ENCODE data around the gene MCOLN1.

DNA sequence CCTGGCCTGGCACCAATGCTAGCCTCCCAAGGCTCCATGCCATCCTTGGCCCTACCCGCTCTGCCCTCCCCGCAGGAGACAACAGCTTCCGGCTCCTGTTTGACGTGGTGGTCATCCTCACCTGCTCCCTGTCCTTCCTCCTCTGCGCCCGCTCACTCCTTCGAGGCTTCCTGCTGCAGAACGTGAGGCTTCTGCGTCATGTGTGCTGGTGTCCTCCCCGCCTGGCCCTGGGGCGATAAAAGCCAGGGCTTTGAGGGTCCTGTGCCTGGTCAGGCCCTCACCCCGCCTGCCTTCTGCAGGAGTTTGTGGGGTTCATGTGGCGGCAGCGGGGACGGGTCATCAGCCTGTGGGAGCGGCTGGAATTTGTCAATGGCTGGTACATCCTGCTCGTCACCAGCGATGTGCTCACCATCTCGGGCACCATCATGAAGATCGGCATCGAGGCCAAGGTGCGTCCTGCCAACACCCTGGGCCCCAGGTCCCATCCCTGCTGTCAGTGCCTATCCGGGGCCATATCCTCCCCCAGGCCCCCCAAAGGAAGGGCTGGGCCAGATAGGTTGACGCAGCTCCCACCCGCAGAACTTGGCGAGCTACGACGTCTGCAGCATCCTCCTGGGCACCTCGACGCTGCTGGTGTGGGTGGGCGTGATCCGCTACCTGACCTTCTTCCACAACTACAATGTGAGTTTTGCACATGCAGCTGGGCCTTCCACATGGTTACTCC, 6.3 kb downstream of the MCOLN1 start:
- TF ChIP-seq, protein P1, sequence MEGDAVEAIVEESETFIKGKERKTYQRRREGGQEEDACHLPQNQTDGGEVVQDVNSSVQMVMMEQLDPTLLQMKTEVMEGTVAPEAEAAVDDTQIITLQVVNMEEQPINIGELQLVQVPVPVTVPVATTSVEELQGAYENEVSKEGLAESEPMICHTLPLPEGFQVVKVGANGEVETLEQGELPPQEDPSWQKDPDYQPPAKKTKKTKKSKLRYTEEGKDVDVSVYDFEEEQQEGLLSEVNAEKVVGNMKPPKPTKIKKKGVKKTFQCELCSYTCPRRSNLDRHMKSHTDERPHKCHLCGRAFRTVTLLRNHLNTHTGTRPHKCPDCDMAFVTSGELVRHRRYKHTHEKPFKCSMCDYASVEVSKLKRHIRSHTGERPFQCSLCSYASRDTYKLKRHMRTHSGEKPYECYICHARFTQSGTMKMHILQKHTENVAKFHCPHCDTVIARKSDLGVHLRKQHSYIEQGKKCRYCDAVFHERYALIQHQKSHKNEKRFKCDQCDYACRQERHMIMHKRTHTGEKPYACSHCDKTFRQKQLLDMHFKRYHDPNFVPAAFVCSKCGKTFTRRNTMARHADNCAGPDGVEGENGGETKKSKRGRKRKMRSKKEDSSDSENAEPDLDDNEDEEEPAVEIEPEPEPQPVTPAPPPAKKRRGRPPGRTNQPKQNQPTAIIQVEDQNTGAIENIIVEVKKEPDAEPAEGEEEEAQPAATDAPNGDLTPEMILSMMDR (conservative IDR thresholded peaks at IDR 0.05 in 1 of 2, IDR thresholded peaks at IDR 0.05 in 1 of 2; ENCODE audit: extremely low read depth in 1 of 2, insufficient read depth in 1 of 2, low read depth in 1 of 2, low read length in 2 of 2) = no peak
- TF ChIP-seq EZH2 (IDR thresholded peaks at IDR 0.05; ENCODE audit: borderline replicate concordance, low read length) = no peak

All from mammary epithelial cell (primary cell).